AG04450 (cell line): ENCODE measurements around the gene AGTRAP. TPM values are rescaled to one million over a fixed set of nuclear protein-coding genes. Genes with fewer than 3 reads are reported as not detected.

ENCODE experiments used
- CTCF ChIA-PET: fragments of 300-600, 350-600 bp; formaldehyde crosslinking; extraction: SDS; loops from one replicate; lab custom pipeline; 2022; ENCODE audit warnings: antibody characterized with exemption, inconsistent platforms; lab: Charles Lee
- POLR2A ChIA-PET: fragments of 350-600 bp; formaldehyde crosslinking; extraction: SDS; loops from one replicate; lab custom pipeline; 2021; ENCODE audit warnings: antibody characterized with exemption, inconsistent platforms; lab: Yijun Ruan, JAX
- DNase-seq: peaks from one replicate; pipeline ENCODE4 v3.0.0-alpha.2; 2011; ENCODE audit warnings: low read depth, low spot score
- H3K27ac ChIP-seq: one replicate; pipeline ENCODE4 v1.5.1; 2012; ENCODE audit warnings: low read depth, low read length, control low read depth
- H3K27me3 ChIP-seq: one replicate; pipeline ENCODE4 v1.6.0; 2012; ENCODE audit warnings: low read length; ENCODE audit not compliant: control insufficient read depth, insufficient read depth
- H3K4me3 ChIP-seq: 2 replicates; pipeline ENCODE4 v1.5.1; 2011; ENCODE audit warnings: mild to moderate bottlenecking, low read depth, low read length, control low read depth
- H3K9me3 ChIP-seq: 2 replicates; pipeline ENCODE4 v1.5.1; 2012; ENCODE audit warnings: low read length; ENCODE audit not compliant: control insufficient read depth, insufficient read depth
- polyA plus RNA-seq: library from polyadenylated mRNA; depleted of rRNA; stranded (reverse); fragments of >200 nt; gene quantifications from 2 replicates; pipeline ENCODE4 v1.2.3, GENCODE V29; 2011
- TF ChIP-seq, protein P1 (sequence below): IDR thresholded peaks from 2 replicates; pipeline ENCODE4 v1.5.1; 2011; ENCODE audit warnings: low read depth, low read length, control low read depth, inconsistent platforms

AGTRAP gene
- polyA plus RNA-seq, 1 experiment: 26.8 TPM

DNA sequence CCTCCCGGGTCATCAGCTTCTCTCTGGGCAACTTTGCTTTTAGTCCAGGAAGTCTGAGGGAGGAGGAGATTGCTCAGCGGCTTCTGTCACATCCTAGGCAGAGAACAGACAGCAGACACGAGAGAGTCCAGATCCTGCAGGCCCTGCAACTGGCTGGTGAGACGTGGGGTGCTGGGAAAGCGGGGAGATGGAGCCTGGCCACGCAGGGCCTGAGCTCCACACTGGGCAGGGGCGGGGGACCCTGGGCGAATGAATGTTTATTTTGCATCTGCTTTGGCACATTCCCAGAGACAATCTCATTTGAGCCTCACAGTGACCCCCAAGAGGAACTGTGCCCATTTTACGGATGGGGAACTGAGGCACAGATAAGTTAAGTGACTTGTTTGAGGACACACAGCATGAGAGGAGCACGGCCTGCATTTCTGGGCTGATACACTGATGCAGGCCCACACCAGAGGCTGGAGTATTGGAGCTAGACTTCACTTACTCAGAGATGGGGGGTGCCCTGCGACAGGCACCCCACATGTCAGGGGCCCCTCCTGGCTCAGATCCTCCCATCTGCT lies 35.6 kb downstream of the AGTRAP start:
- ChIA-PET CTCF (interaction anchor here (2.0 kb wide), 1 partner anchor 14 kb away, joined by 10 read pairs; no protein-coding TSS in a partner anchor), POLR2A (no interaction called here)
- Histone ChIP-seq H3K27me3 (peaks cover 11% of the 10 kb centered on the region), H3K4me3 (no peak overlapping the region), H3K27ac (no peak overlapping the region), H3K9me3 (no peaks in the 10 kb centered on the region)
- DNase-seq: no peak
- TF ChIP-seq, protein P1, sequence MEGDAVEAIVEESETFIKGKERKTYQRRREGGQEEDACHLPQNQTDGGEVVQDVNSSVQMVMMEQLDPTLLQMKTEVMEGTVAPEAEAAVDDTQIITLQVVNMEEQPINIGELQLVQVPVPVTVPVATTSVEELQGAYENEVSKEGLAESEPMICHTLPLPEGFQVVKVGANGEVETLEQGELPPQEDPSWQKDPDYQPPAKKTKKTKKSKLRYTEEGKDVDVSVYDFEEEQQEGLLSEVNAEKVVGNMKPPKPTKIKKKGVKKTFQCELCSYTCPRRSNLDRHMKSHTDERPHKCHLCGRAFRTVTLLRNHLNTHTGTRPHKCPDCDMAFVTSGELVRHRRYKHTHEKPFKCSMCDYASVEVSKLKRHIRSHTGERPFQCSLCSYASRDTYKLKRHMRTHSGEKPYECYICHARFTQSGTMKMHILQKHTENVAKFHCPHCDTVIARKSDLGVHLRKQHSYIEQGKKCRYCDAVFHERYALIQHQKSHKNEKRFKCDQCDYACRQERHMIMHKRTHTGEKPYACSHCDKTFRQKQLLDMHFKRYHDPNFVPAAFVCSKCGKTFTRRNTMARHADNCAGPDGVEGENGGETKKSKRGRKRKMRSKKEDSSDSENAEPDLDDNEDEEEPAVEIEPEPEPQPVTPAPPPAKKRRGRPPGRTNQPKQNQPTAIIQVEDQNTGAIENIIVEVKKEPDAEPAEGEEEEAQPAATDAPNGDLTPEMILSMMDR: no peak

DNA sequence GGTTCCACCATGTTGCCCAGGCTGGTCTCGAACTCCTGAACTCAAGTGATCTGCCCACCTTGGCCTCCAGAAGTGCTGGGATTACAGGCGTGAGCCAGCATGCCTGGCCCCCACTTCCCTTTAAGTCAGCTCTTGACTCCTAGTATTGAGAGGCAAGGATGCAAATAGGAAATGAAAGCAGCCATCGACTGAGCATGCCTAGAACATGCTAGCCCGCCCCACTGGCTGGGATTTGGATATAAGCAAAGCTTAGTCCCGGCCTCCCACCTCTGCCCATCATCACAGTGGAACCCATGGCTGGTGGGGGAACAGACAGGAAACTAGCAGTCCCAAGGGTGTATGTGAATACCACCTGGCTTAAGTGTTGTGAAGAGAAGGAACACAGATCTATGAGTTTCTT lies 36.5 kb downstream of the AGTRAP start:
- POLR2A ChIA-PET: no interaction called here
- Histone ChIP-seq H3K9me3 (no peaks in the 10 kb centered on the region), H3K27me3 (peaks cover 11% of the 10 kb centered on the region), H3K27ac (no peak overlapping the region), H3K4me3 (no peak overlapping the region)
- CTCF ChIA-PET: interaction anchor here (2.0 kb wide), 1 partner anchor 13 kb away, joined by 10 read pairs; no protein-coding TSS in a partner anchor
- no peak for DNase-seq
- TF ChIP-seq, protein P1: no peak

DNA sequence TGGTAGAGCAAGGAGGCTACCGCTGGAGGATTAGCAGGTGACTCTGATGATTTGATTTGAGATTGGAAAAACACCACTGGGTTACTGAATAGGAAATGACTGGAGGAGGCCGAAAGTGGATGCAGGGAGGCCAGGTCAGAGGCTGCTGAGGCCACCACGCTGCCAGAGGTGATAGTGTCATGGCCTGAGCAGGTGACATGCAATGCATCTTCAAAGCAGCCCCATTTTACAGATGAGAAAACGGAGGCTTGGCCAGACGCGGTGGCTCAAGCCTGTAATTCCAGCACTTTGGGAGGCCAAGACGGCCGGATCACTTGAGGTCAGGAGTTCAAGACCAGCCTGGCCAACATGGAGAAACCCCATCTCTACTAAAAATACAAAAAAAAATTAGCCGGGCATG lies 38.8 kb downstream of the AGTRAP start:
- TF ChIP-seq, protein P1: no peak
- ChIA-PET POLR2A (no interaction called here), CTCF (interaction anchor here (1.3 kb wide), 1 partner anchor 125 kb away, joined by 3 read pairs; no protein-coding TSS in a partner anchor)
- Histone ChIP-seq H3K4me3 (no peak overlapping the region), H3K27ac (no peak overlapping the region), H3K9me3 (peaks cover 2% of the 10 kb centered on the region; the same call in 1 of the 2 replicates), H3K27me3 (peaks cover 2% of the 10 kb centered on the region)
- DNase-seq: no peak

DNA sequence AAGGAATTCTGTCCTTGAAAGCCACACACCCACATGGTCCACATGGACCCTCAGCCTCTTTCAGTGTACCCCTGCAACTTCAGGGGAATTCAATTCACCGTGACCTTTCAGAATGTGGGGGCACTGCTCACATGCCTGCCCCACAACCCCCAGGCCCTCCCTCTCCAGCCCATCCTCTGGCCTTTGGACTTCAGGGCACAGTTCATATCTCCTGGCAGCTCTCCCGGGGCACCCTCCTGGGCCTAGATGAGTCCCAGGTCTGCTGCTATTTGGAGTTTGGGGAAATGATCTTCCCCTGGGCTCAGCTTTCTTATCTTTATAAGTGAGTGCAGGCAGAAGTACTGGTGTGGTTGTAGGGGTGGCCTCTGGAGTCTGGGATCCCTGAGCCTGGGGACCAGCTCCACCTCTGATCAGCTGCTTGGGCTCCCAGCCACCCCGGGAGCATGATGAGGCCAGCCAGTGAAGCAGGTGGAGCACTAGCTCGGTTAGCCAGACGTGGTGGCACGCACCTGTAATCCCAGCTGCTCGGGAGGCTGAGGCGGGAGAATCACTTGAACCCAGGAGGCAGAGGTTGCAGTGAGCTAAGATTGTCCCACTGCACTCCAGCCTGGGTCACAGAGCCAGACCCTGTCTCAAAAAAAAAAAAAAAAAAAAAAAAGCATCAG lies 41.9 kb downstream of the AGTRAP start:
- TF ChIP-seq, protein P1: no peak
- peaks cover 4% of the 10 kb centered on the region; the same call in 1 of the 2 replicates for H3K9me3 ChIP-seq
- H3K4me3 ChIP-seq: no peak overlapping the region
- POLR2A ChIA-PET: no interaction called here
- no peak overlapping the region for H3K27ac ChIP-seq
- CTCF ChIA-PET: interaction anchor here (0.5 kb wide), 1 partner anchor 24 kb away, joined by 3 read pairs; no protein-coding TSS in a partner anchor
- H3K27me3 ChIP-seq: peaks cover 2% of the 10 kb centered on the region
- no peak for DNase-seq

DNA sequence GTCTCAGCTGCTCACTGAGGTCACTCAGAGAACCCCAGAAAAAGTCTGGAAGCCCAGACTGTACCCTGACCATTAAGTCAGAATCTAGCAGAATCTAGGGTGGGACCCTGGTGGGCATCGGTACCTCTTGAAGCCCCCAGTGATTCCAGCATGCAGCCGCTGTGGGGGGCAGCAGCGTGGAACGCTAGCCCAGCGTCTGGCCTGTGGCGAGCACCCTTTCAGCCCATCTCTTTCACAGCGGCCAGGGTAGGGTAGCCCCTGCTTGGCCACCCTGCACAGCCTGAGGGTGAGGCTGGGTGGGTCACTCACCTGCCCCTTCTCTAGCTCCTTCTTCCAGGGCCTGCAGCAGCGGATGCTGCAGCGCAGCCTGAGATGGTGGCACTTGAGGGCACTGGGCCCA lies 42.4 kb downstream of the AGTRAP start:
- TF ChIP-seq, protein P1: no peak
- DNase-seq: no peak
- Histone ChIP-seq H3K4me3 (no peak overlapping the region), H3K27me3 (peaks cover 2% of the 10 kb centered on the region), H3K27ac (no peak overlapping the region), H3K9me3 (peaks cover 4% of the 10 kb centered on the region; the same call in 1 of the 2 replicates)
- POLR2A ChIA-PET: no interaction called here
- CTCF ChIA-PET: no interaction called here
